Parathyroid adenoma (tissue), 2 donors: ENCODE data around the gene TRIM26.
"Not testable (repeated sequence)": the region's sequence is repeated elsewhere in the genome, so short reads cannot be mapped to it uniquely, and the experiment has no call there.

Source experiments
- H2AFZ ChIP-seq: fragments of 300-600 bp; sonication (generic); one replicate; pipeline ENCODE4 v1.7.0; 2017; ENCODE audit warnings: antibody characterized with exemption, mild to moderate bottlenecking
- H3K27ac ChIP-seq: fragments of 300-600 bp; sonication (generic); one replicate; pipeline ENCODE4 v1.7.0; 2017
- H3K27me3 ChIP-seq: fragments of 300-600 bp; sonication (generic); one replicate; pipeline ENCODE4 v1.7.0; 2017; ENCODE audit warnings: low read length; ENCODE audit not compliant: control insufficient read depth, insufficient read depth
- H3K36me3 ChIP-seq: fragments of 300-600 bp; sonication (generic); one replicate; pipeline ENCODE4 v1.7.0; 2017; ENCODE audit warnings: low read length; ENCODE audit not compliant: control insufficient read depth, insufficient read depth
- H3K4me1 ChIP-seq: fragments of 300-600 bp; sonication (generic); one replicate; pipeline ENCODE4 v1.7.0; 2017; ENCODE audit warnings: control low read depth
- H3K4me2 ChIP-seq: fragments of 300-600 bp; sonication (generic); one replicate; pipeline ENCODE4 v1.7.0; 2017; ENCODE audit warnings: low read length
- H3K4me3 ChIP-seq: fragments of 300-600 bp; sonication (generic); one replicate; pipeline ENCODE4 v1.7.0; 2017; ENCODE audit warnings: low read depth, low read length
- H3K79me2 ChIP-seq: fragments of 300-600 bp; sonication (generic); one replicate; pipeline ENCODE4 v1.7.0; 2017; ENCODE audit warnings: control low read depth
- H3K9ac ChIP-seq: fragments of 300-600 bp; sonication (generic); one replicate; pipeline ENCODE4 v1.7.0; 2017; ENCODE audit warnings: mild to moderate bottlenecking
- H3K9me3 ChIP-seq: fragments of 300-600 bp; sonication (generic); one replicate; pipeline ENCODE4 v1.7.0; 2017; ENCODE audit warnings: low read length; ENCODE audit not compliant: control insufficient read depth
- CTCF ChIP-seq: fragments of 300-600 bp; sonication (generic); IDR thresholded peaks from one replicate; pipeline ENCODE4 v1.7.0; 2017; ENCODE audit warnings: antibody characterized with exemption, mild to moderate bottlenecking
- donor health status: primary hyperparathyroidism.

The TRIM26 gene

GRCh38 chr6:30142665-30143064, 70.5 kb downstream of the TRIM26 start:
- Histone ChIP-seq H3K4me2 (no peak overlapping the region), H3K36me3 (no peaks in the 10 kb centered on the region), H3K9me3 (no peaks in the 10 kb centered on the region), H2AFZ (no peak overlapping the region), H3K9ac (no peak overlapping the region), H3K4me1 (no peaks in the 10 kb centered on the region), H3K4me3 (no peak overlapping the region), H3K27me3 (no peaks in the 10 kb centered on the region), H3K79me2 (no peaks in the 10 kb centered on the region), H3K27ac (no peak overlapping the region)
- TF ChIP-seq CTCF: no peak

GRCh38 chr6:30140240-30140639, 73.0 kb downstream of the TRIM26 start:
- H3K4me2 ChIP-seq, H3K9ac ChIP-seq, H3K36me3 ChIP-seq, H2AFZ ChIP-seq, H3K9me3 ChIP-seq, H3K27ac ChIP-seq, H3K4me1 ChIP-seq, H3K27me3 ChIP-seq, H3K4me3 ChIP-seq, H3K79me2 ChIP-seq: not testable (repeated sequence)

- no peaks in the 10 kb centered on the region for H3K9me3 ChIP-seq
- no peaks in the 10 kb centered on the region for H3K79me2 ChIP-seq
- H3K9ac ChIP-seq: no peak overlapping the region
- H3K27me3 ChIP-seq: no peaks in the 10 kb centered on the region
- H3K4me2 ChIP-seq: no peak overlapping the region
- TF ChIP-seq CTCF: no peak
- H3K27ac ChIP-seq: no peak overlapping the region
- H3K4me3 ChIP-seq: no peak overlapping the region
- no peaks in the 10 kb centered on the region for H3K36me3 ChIP-seq
- no peaks in the 10 kb centered on the region for H3K4me1 ChIP-seq
- no peak overlapping the region for H2AFZ ChIP-seq
Observed at GRCh38 chr6:30136570-30137286, 76.5 kb downstream of the TRIM26 start.

GRCh38 chr6:30135757-30136156, 77.4 kb downstream of the TRIM26 start, which contains the start of gene TRIM40:
Gene TRIM40, plus strand, starts transcription at chr6:30136140. Its CDS starts 897 bp downstream, at chr6:30137037.
- Histone ChIP-seq H3K4me1 (no peaks in the 10 kb centered on the region), H3K27me3 (no peaks in the 10 kb centered on the region), H3K36me3 (no peaks in the 10 kb centered on the region), H3K4me2 (no peak within 1 kb of the TSS), H3K4me3 (no peak within 1 kb of the TSS), H2AFZ (no peak within 1 kb of the TSS), H3K27ac (no peak within 1 kb of the TSS), H3K9ac (no peak within 1 kb of the TSS), H3K79me2 (no peaks in the 10 kb centered on the region), H3K9me3 (no peaks in the 10 kb centered on the region)
- no peak for TF ChIP-seq CTCF

GRCh38 chr6:30135147-30135546, 78.1 kb downstream of the TRIM26 start:
- no peaks in the 10 kb centered on the region for H3K27me3 ChIP-seq
- no peak overlapping the region for H3K27ac ChIP-seq
- H3K9ac ChIP-seq: no peak overlapping the region
- no peak for TF ChIP-seq CTCF
- no peak overlapping the region for H2AFZ ChIP-seq
- no peaks in the 10 kb centered on the region for H3K4me1 ChIP-seq
- H3K4me2 ChIP-seq: no peak overlapping the region
- H3K4me3 ChIP-seq: no peak overlapping the region
- no peaks in the 10 kb centered on the region for H3K9me3 ChIP-seq
- no peaks in the 10 kb centered on the region for H3K36me3 ChIP-seq
- no peaks in the 10 kb centered on the region for H3K79me2 ChIP-seq
